NCI-H2227 (cell line): Measurements from ENCODE around the gene ANG.
"Not testable (repeated sequence)": the region's sequence is repeated elsewhere in the genome, so short reads cannot be mapped to it uniquely, and the experiment has no call there.

Experiments used
- DNase-seq: peaks from one replicate; lab custom pipeline; 2025; ENCODE audit not compliant: unreplicated experiment; lab: John Stamatoyannopoulos, UW

The ANG gene

GRCh38 chr14:20734430-20734806, 45.9 kb downstream of the ANG start:
- DNase-seq, result no peak

GRCh38 chr14:20738292-20738691, 49.7 kb downstream of the ANG start:
- DNase-seq, result not testable (repeated sequence)

DNA sequence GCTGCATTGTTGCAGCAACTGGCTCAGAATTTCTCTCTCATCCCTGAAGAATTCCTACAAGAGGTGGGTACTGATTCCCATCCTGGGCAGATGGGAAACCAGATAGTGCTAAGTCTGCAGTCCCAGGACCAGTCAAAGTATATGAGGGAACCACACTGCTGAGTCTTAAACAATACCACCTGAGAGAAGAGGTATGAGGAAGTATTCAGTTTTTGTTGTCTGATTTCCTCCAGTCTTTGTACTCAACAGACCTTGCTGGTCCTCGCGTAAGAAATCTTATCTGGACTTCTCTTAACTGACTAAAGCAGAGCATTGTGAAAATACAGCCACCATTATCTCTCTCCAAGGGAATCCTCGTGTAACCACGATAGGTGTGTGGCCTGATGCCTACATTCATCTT, 53.6 kb downstream of the ANG start:
- no peak for DNase-seq

DNA sequence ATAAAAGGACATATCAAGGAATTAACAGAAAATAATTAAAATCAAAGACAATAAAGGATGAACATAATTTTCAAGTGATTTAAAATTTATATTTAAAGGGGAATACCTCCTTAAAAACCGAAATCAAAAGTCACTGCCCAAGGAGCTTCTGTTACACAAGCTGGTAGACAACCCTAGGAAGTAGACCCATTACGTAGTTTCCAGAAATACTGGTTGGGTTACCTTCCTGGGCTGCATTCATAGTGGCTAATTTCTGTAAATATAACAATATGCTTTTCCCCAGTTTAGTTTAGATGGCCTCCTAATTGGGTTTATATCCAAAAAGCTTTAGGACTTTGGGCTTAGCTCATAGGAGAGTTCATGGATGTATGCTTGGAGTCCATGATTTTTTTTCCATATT, 55.0 kb downstream of the ANG start:
- DNase-seq, result no peak
